Mesendoderm (in vitro differentiated cells): Measurements from ENCODE around the gene GON7.
"Not testable (repeated sequence)": the region's sequence is repeated elsewhere in the genome, so short reads cannot be mapped to it uniquely, and the experiment has no call there.

ENCODE experiments used
- DNase-seq: peaks from one replicate; pipeline ENCODE4 v3.0.0; 2013
- H2AK5ac ChIP-seq: 2 replicates; pipeline ENCODE4 v1.6.1; 2013; ENCODE audit warnings: low read length, inconsistent platforms
- H2BK120ac ChIP-seq: 2 replicates; pipeline ENCODE4 v1.6.1; 2013; ENCODE audit warnings: low read depth, mild to moderate bottlenecking, low read length, moderate library complexity, mixed read lengths
- H2BK15ac ChIP-seq: replicated peaks from 2 replicates; pipeline ENCODE4 v1.6.1; 2013; ENCODE audit warnings: low read depth, mild to moderate bottlenecking, moderate library complexity
- H2BK5ac ChIP-seq: 2 replicates; pipeline ENCODE4 v1.6.1; 2013; ENCODE audit warnings: low read length, inconsistent platforms
- H3K18ac ChIP-seq: 2 replicates; pipeline ENCODE4 v1.6.1; 2013; ENCODE audit warnings: mild to moderate bottlenecking, low read length, mixed read lengths
- H3K23ac ChIP-seq: one replicate; pipeline ENCODE4 v1.6.1; 2013; ENCODE audit warnings: low read length
- H3K27ac ChIP-seq: 2 replicates; pipeline ENCODE4 v1.5.1; 2013; ENCODE audit warnings: low read depth, mild to moderate bottlenecking, inconsistent platforms, low read length, moderate library complexity
- H3K27me3 ChIP-seq: 2 replicates; pipeline ENCODE4 v1.6.1; 2013; ENCODE audit warnings: low read length, control low read depth, mild to moderate bottlenecking, inconsistent platforms; ENCODE audit not compliant: insufficient read depth, poor library complexity
- H3K36me3 ChIP-seq: 2 replicates; pipeline ENCODE4 v1.6.1; 2013; ENCODE audit warnings: low read length, inconsistent platforms; ENCODE audit not compliant: control insufficient read depth, insufficient read depth
- H3K4ac ChIP-seq: one replicate; pipeline ENCODE4 v1.6.1; 2013; ENCODE audit warnings: low read depth, mild to moderate bottlenecking, low read length, moderate library complexity
- H3K4me1 ChIP-seq: 2 replicates; pipeline ENCODE4 v1.6.1; 2013; ENCODE audit warnings: low read depth, low read length, inconsistent platforms; ENCODE audit not compliant: control insufficient read depth
- H3K4me2 ChIP-seq: 2 replicates; pipeline ENCODE4 v1.6.1; 2013; ENCODE audit warnings: low read length
- H3K4me3 ChIP-seq: 2 replicates; pipeline ENCODE4 v1.5.1; 2013; ENCODE audit warnings: mild to moderate bottlenecking, low read length
- H3K56ac ChIP-seq: one replicate; pipeline ENCODE4 v1.6.1; 2013; ENCODE audit warnings: low read length
- H3K79me1 ChIP-seq: 2 replicates; pipeline ENCODE4 v1.6.1; 2013; ENCODE audit warnings: low read length, inconsistent platforms
- H3K79me2 ChIP-seq: 2 replicates; pipeline ENCODE4 v1.6.1; 2013; ENCODE audit warnings: mild to moderate bottlenecking, low read length; ENCODE audit not compliant: control insufficient read depth, insufficient read depth
- H3K9ac ChIP-seq: 2 replicates; pipeline ENCODE4 v1.6.1; 2013; ENCODE audit warnings: low read length, inconsistent platforms
- H4K5ac ChIP-seq: one replicate; pipeline ENCODE4 v1.6.1; 2013; ENCODE audit warnings: low read length
- H4K8ac ChIP-seq: one replicate; pipeline ENCODE4 v1.6.1; 2013; ENCODE audit warnings: low read depth, mild to moderate bottlenecking, control low read depth, low read length, moderate library complexity
- WGBS: extraction: QIAGEN DNeasy Blood & Tissue Kit; methylation state at CpG from one replicate; pipeline ENCODE4 v1.1.7; 2013; ENCODE audit warnings: low lambda C conversion rate, missing lambda C conversion rate; ENCODE audit not compliant: insufficient coverage; ENCODE audit errors: extremely low coverage; 5-methylcytosine and 5-hydroxymethylcytosine counted together

GON7 gene

DNA sequence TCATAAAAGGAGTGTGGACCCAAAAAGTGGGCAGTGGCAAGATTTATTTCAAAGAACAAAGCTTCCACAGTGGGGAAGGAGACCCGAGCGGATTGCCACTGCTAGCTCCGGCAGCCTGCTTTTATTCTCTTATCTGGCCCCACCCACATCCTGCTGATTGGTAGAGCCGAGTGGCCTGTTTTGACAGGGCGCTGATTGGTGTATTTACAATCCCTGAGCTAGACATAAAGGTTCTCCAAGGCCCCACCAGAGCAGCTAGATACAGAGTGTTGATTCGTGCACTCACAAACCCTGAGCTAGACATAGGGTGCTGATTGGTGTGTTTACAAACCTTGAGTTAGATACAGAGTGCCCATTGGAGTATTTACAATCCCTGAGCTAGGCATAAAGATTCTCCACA lies 37.2 kb downstream of the GON7 start:
- H4K8ac ChIP-seq, DNase-seq, H3K56ac ChIP-seq, H3K27me3 ChIP-seq, H4K5ac ChIP-seq, H3K4me2 ChIP-seq, H3K9ac ChIP-seq, H3K79me2 ChIP-seq, H3K36me3 ChIP-seq, H3K27ac ChIP-seq, H2BK5ac ChIP-seq, H2AK5ac ChIP-seq, H2BK120ac ChIP-seq, H2BK15ac ChIP-seq, H3K18ac ChIP-seq, H3K4me3 ChIP-seq, H3K23ac ChIP-seq, H3K4me1 ChIP-seq, H3K4ac ChIP-seq, H3K79me1 ChIP-seq: not testable (repeated sequence)
- WGBS: no CpG with 5 or more reads among the region's 6 CpGs

DNA sequence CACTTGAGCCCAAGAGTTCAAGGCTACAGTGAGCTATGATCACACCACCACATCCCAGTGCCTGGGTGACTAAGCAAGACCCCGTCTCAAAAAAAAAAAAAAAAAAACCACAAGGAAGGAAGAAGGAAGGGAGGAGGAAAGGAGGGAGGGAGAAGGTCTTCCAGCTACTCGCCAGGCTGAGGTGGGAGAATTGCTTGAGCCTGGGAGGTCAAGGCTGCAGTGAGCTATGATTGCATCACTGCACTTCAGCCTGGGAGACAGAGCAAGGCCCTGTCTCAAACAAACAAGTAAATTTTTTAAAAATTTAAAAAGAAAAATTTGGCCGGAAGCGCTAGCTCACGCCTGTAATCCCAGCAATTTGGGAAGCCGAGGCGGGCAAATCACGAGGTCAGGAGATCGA lies 38.3 kb downstream of the GON7 start:
- not testable (repeated sequence) for DNase-seq, H3K4me3 ChIP-seq, H2BK5ac ChIP-seq, H3K27ac ChIP-seq, H3K27me3 ChIP-seq, H3K56ac ChIP-seq, H3K9ac ChIP-seq, H2AK5ac ChIP-seq, H2BK120ac ChIP-seq, H4K8ac ChIP-seq, H3K36me3 ChIP-seq, H3K79me1 ChIP-seq, H3K79me2 ChIP-seq, H3K18ac ChIP-seq, H2BK15ac ChIP-seq, H3K4me1 ChIP-seq, H3K4me2 ChIP-seq, H3K4ac ChIP-seq, H3K23ac ChIP-seq, H4K5ac ChIP-seq
- no CpG with 5 or more reads among the region's 9 CpGs for WGBS

DNA sequence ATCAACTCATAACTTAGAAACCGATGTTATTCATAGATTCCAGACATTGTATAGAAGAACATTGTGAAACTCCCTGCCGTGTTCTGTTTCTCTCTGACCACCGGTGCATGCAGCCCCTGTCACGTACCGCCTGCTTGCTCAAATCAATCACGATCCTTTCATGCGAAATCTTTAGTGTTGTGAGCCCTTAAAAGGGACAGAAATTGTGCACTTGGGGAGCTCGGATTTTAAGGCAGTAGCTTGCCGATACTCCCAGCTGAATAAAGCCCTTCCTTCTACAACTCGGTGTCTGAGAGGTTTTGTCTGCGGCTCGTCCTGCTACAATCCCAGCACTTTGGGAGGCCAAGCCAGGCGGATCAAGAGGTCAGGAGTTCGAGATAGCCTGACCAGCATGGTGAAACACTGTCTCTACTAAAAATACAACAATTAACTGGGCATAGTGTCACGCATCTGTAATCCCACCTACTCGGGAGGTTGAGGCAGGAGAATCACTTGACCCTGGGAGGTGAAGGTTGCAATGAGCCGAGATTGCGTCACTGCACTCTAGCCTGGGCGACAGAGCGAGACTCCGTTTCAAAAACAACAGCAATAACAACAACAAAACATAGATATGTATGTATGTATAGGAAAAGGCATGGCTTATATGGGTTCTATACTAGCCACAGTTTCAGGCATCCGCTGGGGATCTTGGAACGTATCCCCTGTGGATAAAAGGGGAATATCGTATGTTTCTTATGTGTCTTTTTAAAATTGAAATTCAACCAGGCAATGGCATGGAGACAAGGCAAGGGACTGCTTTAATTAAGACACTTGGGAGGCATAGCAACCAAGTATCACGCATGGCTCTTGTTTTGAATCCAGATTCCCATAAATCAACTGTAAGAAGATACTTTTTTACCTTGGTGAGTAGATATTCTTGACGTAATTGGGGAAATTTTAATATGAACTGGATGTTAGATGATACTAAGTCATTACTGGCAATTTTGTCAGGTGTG lies 41.3 kb downstream of the GON7 start:
- H3K27me3 ChIP-seq, H3K4me2 ChIP-seq, H3K27ac ChIP-seq, H4K5ac ChIP-seq, H3K4ac ChIP-seq, H3K4me1 ChIP-seq, H2BK120ac ChIP-seq, H3K9ac ChIP-seq, H3K79me2 ChIP-seq, H2BK15ac ChIP-seq, H2BK5ac ChIP-seq, H3K23ac ChIP-seq, H3K36me3 ChIP-seq, H3K4me3 ChIP-seq, H3K56ac ChIP-seq, H4K8ac ChIP-seq, DNase-seq, H3K18ac ChIP-seq, H2AK5ac ChIP-seq, H3K79me1 ChIP-seq: not testable (repeated sequence)
- WGBS: no CpG with 5 or more reads among the region's 26 CpGs

DNA sequence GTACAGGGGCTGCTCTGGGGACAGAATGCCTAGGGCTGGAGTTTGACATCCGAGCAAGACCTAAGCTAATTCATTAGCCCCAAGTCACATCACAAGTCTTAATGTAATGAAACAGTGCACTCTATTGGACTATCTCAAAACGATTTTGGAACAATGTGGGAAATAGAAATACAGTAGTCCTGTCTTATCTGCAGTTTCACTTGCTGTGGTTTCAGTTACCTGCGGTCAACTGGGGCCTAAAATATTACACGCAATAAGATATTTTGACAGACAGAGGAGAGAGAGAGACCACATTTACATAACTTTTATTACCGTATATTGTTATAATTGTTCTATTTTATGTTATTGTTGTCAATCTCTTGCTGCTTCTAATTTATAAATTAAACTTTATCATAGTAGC lies 43.3 kb downstream of the GON7 start:
- H2AK5ac ChIP-seq: no peak overlapping the region
- H2BK120ac ChIP-seq: no peak overlapping the region
- H3K27me3 ChIP-seq: no peaks in the 10 kb centered on the region
- H3K27ac ChIP-seq: no peak overlapping the region
- no peaks in the 10 kb centered on the region for H3K79me1 ChIP-seq
- H4K5ac ChIP-seq: no peak overlapping the region
- H3K9ac ChIP-seq: no peak overlapping the region
- H3K4me1 ChIP-seq: no peaks in the 10 kb centered on the region
- H3K4me2 ChIP-seq: no peak overlapping the region
- H3K36me3 ChIP-seq: no peaks in the 10 kb centered on the region
- no peak overlapping the region for H2BK5ac ChIP-seq
- no peak overlapping the region for H3K23ac ChIP-seq
- no peak overlapping the region for H3K18ac ChIP-seq
- H3K79me2 ChIP-seq: no peaks in the 10 kb centered on the region
- WGBS: no CpG with 5 or more reads among the region's 5 CpGs
- H2BK15ac ChIP-seq: no peak overlapping the region
- no peak overlapping the region for H3K56ac ChIP-seq
- no peak for DNase-seq
- no peak overlapping the region for H3K4ac ChIP-seq
- H3K4me3 ChIP-seq: no peak overlapping the region
- no peak overlapping the region for H4K8ac ChIP-seq

DNA sequence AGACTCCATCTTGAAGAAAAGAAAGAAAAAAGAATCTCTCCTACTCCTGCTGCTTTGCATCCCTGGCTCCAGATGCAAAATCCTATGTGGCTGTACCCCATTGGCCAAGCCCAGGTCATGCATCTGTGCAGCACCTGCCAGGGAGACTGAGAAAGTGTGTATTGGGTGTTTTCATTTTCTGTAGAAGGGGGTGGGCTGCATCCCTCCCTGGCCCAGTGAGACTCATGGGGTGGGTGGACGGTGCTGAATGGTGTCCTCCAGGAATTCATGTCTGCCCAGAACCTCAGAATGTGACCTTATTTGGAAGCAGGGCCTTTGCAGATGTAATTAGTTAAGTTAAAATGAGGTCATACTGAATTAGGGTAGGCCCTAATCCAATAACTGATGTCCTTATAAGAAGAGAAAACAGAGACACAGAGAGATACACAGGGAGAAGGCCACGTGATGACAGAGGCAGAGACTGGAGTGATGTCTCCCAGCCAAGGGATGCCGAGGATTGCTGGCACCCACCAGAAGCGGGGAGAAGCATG lies 45.4 kb downstream of the GON7 start:
- H3K79me2 ChIP-seq: no peaks in the 10 kb centered on the region
- no peak overlapping the region for H3K4me2 ChIP-seq
- H2BK5ac ChIP-seq: no peak overlapping the region
- H3K56ac ChIP-seq: no peak overlapping the region
- H3K9ac ChIP-seq: no peak overlapping the region
- no peak overlapping the region for H2BK120ac ChIP-seq
- no peak overlapping the region for H3K4me3 ChIP-seq
- H2AK5ac ChIP-seq: no peak overlapping the region
- no CpG with 5 or more reads among the region's 4 CpGs for WGBS
- H3K4me1 ChIP-seq: no peaks in the 10 kb centered on the region
- H4K5ac ChIP-seq: no peak overlapping the region
- no peak overlapping the region for H2BK15ac ChIP-seq
- H3K36me3 ChIP-seq: no peaks in the 10 kb centered on the region
- H3K18ac ChIP-seq: no peak overlapping the region
- H3K79me1 ChIP-seq: no peaks in the 10 kb centered on the region
- H3K27ac ChIP-seq: no peak overlapping the region
- DNase-seq: no peak
- H3K23ac ChIP-seq: no peak overlapping the region
- no peak overlapping the region for H4K8ac ChIP-seq
- H3K4ac ChIP-seq: no peak overlapping the region
- no peaks in the 10 kb centered on the region for H3K27me3 ChIP-seq
